IMR-90 (cell line): ENCODE data around the gene PRMT7.

Experiments used
- BHLHE40 ChIP-seq: fragments of 150-350 bp; IDR thresholded peaks from 2 replicates; pipeline ENCODE4 v1.6.1; 2016; ENCODE audit warnings: mild to moderate bottlenecking, low read depth, low read length
- CEBPB ChIP-seq: IDR thresholded peaks from 2 replicates; pipeline ENCODE4 v1.6.1; 2012; ENCODE audit warnings: low read depth, low read length, improper control_type of control experiment
- CTCF ChIP-seq: conservative IDR thresholded peaks from 2 replicates; pipeline ENCODE4 v1.5.1; 2012; ENCODE audit warnings: mild to moderate bottlenecking, low read depth, low read length, improper control_type of control experiment
- MAFK ChIP-seq: IDR thresholded peaks from 2 replicates; pipeline ENCODE4 v1.6.1; 2012; ENCODE audit warnings: low read depth, low read length, improper control_type of control experiment
- MAZ ChIP-seq: IDR thresholded peaks from 2 replicates; pipeline ENCODE4 v1.6.1; 2012; ENCODE audit warnings: low read depth, mild to moderate bottlenecking, low read length, improper control_type of control experiment, moderate library complexity, borderline replicate concordance
- MXI1 ChIP-seq: IDR thresholded peaks from 2 replicates; pipeline ENCODE4 v1.6.1; 2012; ENCODE audit warnings: low read depth, mild to moderate bottlenecking, low read length, moderate library complexity, borderline replicate concordance
- RFX5 ChIP-seq: IDR thresholded peaks from 2 replicates; pipeline ENCODE4 v1.8.0; 2012; ENCODE audit warnings: low read depth, mild to moderate bottlenecking, low read length, moderate library complexity

GRCh38 chr16:68289621-68290329, 21.0 kb upstream of the PRMT7 start:
- TF ChIP-seq MAZ (no peak), CTCF (no peak), CEBPB (no peak), MAFK (no peak), RFX5 (no peak), BHLHE40 (no peak), MXI1 (no peak)
